ENCODE results near the gene FAM168A.
A peak's percentile ranks its signal among the peaks of the same experiment; 100 is the strongest.

The FAM168A gene

GRCh38 chr11:73508243-73509176 is 89.4 kb downstream of the FAM168A start:
- no peak overlapping the region for H3K4me3 ChIP-seq (ENCODE audit: control insufficient read depth, low read depth, low read length)
- TF ChIP-seq CTCF (conservative IDR thresholded peaks at IDR 0.05; ENCODE audit: control insufficient read depth, insufficient read depth, low read depth, low read length) = no peak
- no peak for DNase-seq (ENCODE audit: low read depth)

GRCh38 chr11:73507086-73507485 is 90.8 kb downstream of the FAM168A start:
- TF ChIP-seq CTCF (conservative IDR thresholded peaks at IDR 0.05; ENCODE audit: control insufficient read depth, insufficient read depth, low read depth, low read length) = no peak
- peak; percentile 38 for DNase-seq (ENCODE audit: low read depth)
- H3K4me3 ChIP-seq (ENCODE audit: control insufficient read depth, low read depth, low read length) = no peak overlapping the region

GRCh38 chr11:73506038-73506437 is 91.9 kb downstream of the FAM168A start:
- TF ChIP-seq CTCF (conservative IDR thresholded peaks at IDR 0.05; ENCODE audit: control insufficient read depth, insufficient read depth, low read depth, low read length) = no peak
- H3K4me3 ChIP-seq (ENCODE audit: control insufficient read depth, low read depth, low read length) = no peak overlapping the region
- DNase-seq (ENCODE audit: low read depth) = no peak

GRCh38 chr11:73498343-73498742 is 99.6 kb downstream of the FAM168A start:
- TF ChIP-seq CTCF (conservative IDR thresholded peaks at IDR 0.05; ENCODE audit: control insufficient read depth, insufficient read depth, low read depth, low read length) = no peak
- H3K4me3 ChIP-seq (ENCODE audit: control insufficient read depth, low read depth, low read length) = no peak overlapping the region
- no peak for DNase-seq (ENCODE audit: low read depth)

- no peak overlapping the region for H3K4me3 ChIP-seq (ENCODE audit: control insufficient read depth, low read depth, low read length)
- TF ChIP-seq CTCF (conservative IDR thresholded peaks at IDR 0.05; ENCODE audit: control insufficient read depth, insufficient read depth, low read depth, low read length) = no peak
- DNase-seq (ENCODE audit: low read depth) = no peak
Observed at GRCh38 chr11:73496134-73496533, 101.8 kb downstream of the FAM168A start.

- no peak overlapping the region for H3K4me3 ChIP-seq (ENCODE audit: control insufficient read depth, low read depth, low read length)
- no peak for DNase-seq (ENCODE audit: low read depth)
- TF ChIP-seq CTCF (conservative IDR thresholded peaks at IDR 0.05; ENCODE audit: control insufficient read depth, insufficient read depth, low read depth, low read length) = no peak
Observed at GRCh38 chr11:73495731-73496130, 102.2 kb downstream of the FAM168A start.
